H1 (cell line): ENCODE measurements around the gene IZUMO4. TPM values are rescaled to one million over a fixed set of nuclear protein-coding genes. Genes with fewer than 3 reads are reported as not detected.

Source experiments
- CTCF ChIA-PET: fragments of 300-600 bp; sonication (Branson Sonifier 250); formaldehyde crosslinking; loops from one replicate; lab custom pipeline; 2021; ENCODE audit not compliant: partially characterized antibody; lab: Charles Lee
- POLR2A ChIA-PET: fragments of 300-600 bp; sonication (Branson Sonifier 250); formaldehyde crosslinking; loops from one replicate; lab custom pipeline; 2021; ENCODE audit warnings: inconsistent platforms; ENCODE audit not compliant: partially characterized antibody; lab: Charles Lee
- DNase-seq, 2 experiments: peaks; one replicate each; pipeline versions ENCODE4 v3.0.0 to v3.0.0-alpha.2; 2010 to 2022; ENCODE audit warnings: low spot score in 2 of 2, low read depth in 1 of 2, mixed read lengths in 1 of 2
- FAIRE-seq: peaks from 2 replicates; lab custom pipeline; 2011; peaks lifted over from hg19 to GRCh38; lab: Jason Lieb, UNC
- H2AFZ ChIP-seq: 2 replicates; pipeline ENCODE4 v1.8.1; 2012; ENCODE audit warnings: low read length, inconsistent platforms
- H2AK5ac ChIP-seq: 2 replicates; pipeline ENCODE4 v1.6.1; 2013; ENCODE audit warnings: low read depth, low read length
- H2BK120ac ChIP-seq: replicated peaks from 2 replicates; pipeline ENCODE3; 2013; ENCODE audit warnings: low read depth, low read length, inconsistent platforms
- H2BK12ac ChIP-seq: 2 replicates; pipeline ENCODE4 v1.6.1; 2013; ENCODE audit warnings: low read depth, low read length
- H2BK15ac ChIP-seq: 2 replicates; pipeline ENCODE4 v1.6.1; 2013; ENCODE audit warnings: low read length
- H2BK20ac ChIP-seq: 2 replicates; pipeline ENCODE4 v1.6.1; 2013; ENCODE audit warnings: low read length
- H2BK5ac ChIP-seq: 2 replicates; pipeline ENCODE4 v1.6.1; 2013; ENCODE audit warnings: low read depth, low read length
- H3K14ac ChIP-seq: 2 replicates; pipeline ENCODE4 v1.6.1; 2013; ENCODE audit warnings: inconsistent platforms; ENCODE audit not compliant: insufficient read length
- H3K18ac ChIP-seq: 2 replicates; pipeline ENCODE4 v1.6.1; 2013; ENCODE audit warnings: low read length; ENCODE audit errors: extremely low read depth
- H3K23ac ChIP-seq: 2 replicates; pipeline ENCODE4 v1.6.1; 2013; ENCODE audit warnings: inconsistent platforms; ENCODE audit not compliant: insufficient read length
- H3K23me2 ChIP-seq: 2 replicates; pipeline ENCODE4 v1.6.1; 2013; ENCODE audit warnings: low read depth, low read length
- H3K27ac ChIP-seq: 2 replicates; pipeline ENCODE4 v1.6.1; 2011; ENCODE audit warnings: low read depth, low read length, inconsistent platforms
- H3K27me3 ChIP-seq, 4 experiments: replicated peaks in 1 of 4; 1 replicate in 1 of 4; 2 replicates in 3 of 4; pipeline versions ENCODE4 v1.6.1 to v1.8.1; 2011 to 2013; ENCODE audit warnings: low read length in 3 of 4, mild to moderate bottlenecking in 3 of 4, inconsistent platforms in 2 of 4, mixed read lengths in 2 of 4, moderate library complexity in 1 of 4; ENCODE audit not compliant: control insufficient read depth in 3 of 4, insufficient read depth in 3 of 4; ENCODE audit errors: extremely low read depth in 1 of 4
- H3K36me3 ChIP-seq, 4 experiments: 2 replicates each; pipeline versions ENCODE4 v1.6.1 to v1.8.1; 2011 to 2013; ENCODE audit warnings: mild to moderate bottlenecking in 4 of 4, low read length in 3 of 4, moderate library complexity in 2 of 4, control low read depth in 1 of 4, inconsistent platforms in 1 of 4; ENCODE audit not compliant: insufficient read depth in 4 of 4, control insufficient read depth in 2 of 4
- H3K4ac ChIP-seq: replicated peaks from 2 replicates; pipeline ENCODE3; 2013; ENCODE audit warnings: low read length, low read depth, mixed read lengths, inconsistent platforms; ENCODE audit not compliant: insufficient read length
- H3K4me1 ChIP-seq, 4 experiments: replicated peaks in 1 of 4; 1 replicate in 1 of 4; 2 replicates in 3 of 4; pipeline versions ENCODE4 v1.6.1 to v1.8.1; 2011 to 2013; ENCODE audit warnings: low read length in 3 of 4, inconsistent platforms in 2 of 4, mixed read lengths in 1 of 4; ENCODE audit not compliant: insufficient read depth in 4 of 4, control insufficient read depth in 3 of 4
- H3K4me2 ChIP-seq, 2 experiments: 2 replicates each; pipeline versions ENCODE4 v1.6.1 to v1.8.1; 2011 to 2013; ENCODE audit warnings: low read depth in 2 of 2, low read length in 2 of 2, control low read depth in 1 of 2, inconsistent platforms in 1 of 2, mild to moderate bottlenecking in 1 of 2; ENCODE audit not compliant: insufficient read depth in 1 of 2
- H3K4me3 ChIP-seq, 4 experiments: fragments of 200-600, 300-600 bp in 1 of 4; sonication (generic), shearing (Covaris generic), sonication (Bioruptor Twin) in 1 of 4; 2 replicates each; pipeline versions ENCODE4 v1.5.1 to v1.8.1; 2011 to 2016; ENCODE audit warnings: low read length in 4 of 4, low read depth in 3 of 4, control low read depth in 2 of 4, inconsistent platforms in 2 of 4, mild to moderate bottlenecking in 2 of 4, mixed read lengths in 1 of 4, moderate library complexity in 1 of 4; ENCODE audit not compliant: insufficient read depth in 2 of 4; ENCODE audit errors: extremely low read depth in 1 of 4
- H3K56ac ChIP-seq: replicated peaks from 2 replicates; pipeline ENCODE3; 2013; ENCODE audit warnings: low read depth, mild to moderate bottlenecking, mixed read lengths, low read length, inconsistent platforms; ENCODE audit not compliant: insufficient read length
- H3K79me1 ChIP-seq: 2 replicates; pipeline ENCODE4 v1.6.1; 2013; ENCODE audit warnings: low read depth, low read length, control low read depth
- H3K79me2 ChIP-seq, 2 experiments: 2 replicates each; pipeline versions ENCODE4 v1.6.1 to v1.8.1; 2012 to 2013; ENCODE audit warnings: low read length in 2 of 2, mild to moderate bottlenecking in 2 of 2, inconsistent platforms in 1 of 2; ENCODE audit not compliant: insufficient read depth in 2 of 2, control insufficient read depth in 1 of 2
- H3K9ac ChIP-seq, 4 experiments: replicated peaks in 1 of 4; 1 replicate in 1 of 4; 2 replicates in 3 of 4; pipeline versions ENCODE4 v1.6.1 to v1.8.1; 2011 to 2013; ENCODE audit warnings: low read depth in 3 of 4, low read length in 3 of 4, control low read depth in 2 of 4, mild to moderate bottlenecking in 2 of 4, moderate library complexity in 2 of 4, inconsistent platforms in 1 of 4; ENCODE audit errors: extremely low read depth in 1 of 4
- H3K9me3 ChIP-seq, 2 experiments: 2 replicates each; pipeline versions ENCODE4 v1.6.1 to v1.8.1; 2012 to 2013; ENCODE audit warnings: mild to moderate bottlenecking in 2 of 2, moderate library complexity in 2 of 2, control low read depth in 1 of 2, inconsistent platforms in 1 of 2, low read depth in 1 of 2, low read length in 1 of 2, mixed read lengths in 1 of 2; ENCODE audit not compliant: insufficient read depth in 2 of 2
- H4K20me1 ChIP-seq, 2 experiments: replicated peaks in 1 of 2; 2 replicates each; pipeline versions ENCODE3 to v1.8.1; 2011 to 2013; ENCODE audit warnings: inconsistent platforms in 2 of 2, low read length in 2 of 2, mild to moderate bottlenecking in 1 of 2; ENCODE audit not compliant: insufficient read depth in 2 of 2, control insufficient read depth in 1 of 2
- H4K5ac ChIP-seq: 2 replicates; pipeline ENCODE4 v1.6.1; 2013; ENCODE audit warnings: low read length, low read depth, mixed read lengths, inconsistent platforms; ENCODE audit not compliant: insufficient read length
- H4K8ac ChIP-seq: 2 replicates; pipeline ENCODE4 v1.8.0; 2013; ENCODE audit warnings: mild to moderate bottlenecking, moderate library complexity, low read length, inconsistent platforms; ENCODE audit not compliant: insufficient read depth; ENCODE audit errors: extremely low read depth
- H4K91ac ChIP-seq: replicated peaks from 2 replicates; pipeline ENCODE3; 2013; ENCODE audit warnings: low read length, mixed read lengths, inconsistent platforms; ENCODE audit not compliant: insufficient read length
- JUN ChIP-seq: IDR thresholded peaks from 2 replicates; pipeline ENCODE4 v1.6.1; 2011; ENCODE audit warnings: low read depth, mild to moderate bottlenecking, improper control_type of control experiment, low read length
- MAX ChIP-seq: IDR thresholded peaks from 2 replicates; pipeline ENCODE4 v1.6.1; 2012; ENCODE audit warnings: inconsistent platforms
- WGBS, 2 experiments: shearing (Covaris generic) in 1 of 2; methylation state at CpG; one replicate each; pipeline versions ENCODE4 v1.1.6 to v1.1.7; 2013 to 2015; ENCODE audit warnings: low lambda C conversion rate in 2 of 2, mixed read lengths in 2 of 2, inconsistent platforms in 1 of 2, low coverage in 1 of 2, missing lambda C conversion rate in 1 of 2; ENCODE audit not compliant: insufficient replicate concordance in 2 of 2, insufficient coverage in 1 of 2, insufficient read length in 1 of 2; ENCODE audit errors: extremely low coverage in 1 of 2, missing lambda C conversion rate in 1 of 2; 5-methylcytosine and 5-hydroxymethylcytosine counted together
- polyA plus RNA-seq, 7 experiments: library from polyadenylated mRNA; depleted of rRNA in 3 of 7; stranded (reverse) in 5 of 7; unstranded in 2 of 7; fragments of >200 nt in 5 of 7; fragments of 200-250 nt in 2 of 7; gene quantifications; 1 replicate in 5 of 7; 2 replicates in 1 of 7; 4 replicates in 1 of 7; pipeline versions ENCODE4 v1.2.1 to v1.2.3, GENCODE V29; 2011 to 2013; ENCODE audit warnings: missing spikeins in 2 of 7, mixed read lengths in 2 of 7
- total RNA-seq: library from RNA; stranded (reverse); fragmentation: NEBNext Ultra II Directional; extraction: Animal tissue kit (Norgen Biotek cat#: 25700); gene quantifications from 2 replicates; pipeline ENCODE4 v1.2.1, GENCODE V29; 2021

IZUMO4 gene
- total and polyA plus RNA-seq, 2 of the 8 experiments (the other 6 are each of a cell fraction or from before 2014, with no cell fraction given) = 1.8 to 1.9 TPM

- TF ChIP-seq JUN (no peak), MAX (no peak)
- Histone ChIP-seq H3K4me1 (no peaks in the 10 kb centered on the region), H3K18ac (no peak overlapping the region), H2AFZ (no peak overlapping the region), H3K36me3 (peaks cover 7 to 60% (median 30%) of the 10 kb centered on the region in 4 experiments; a peak in 6 of 8 replicates), H3K4ac (no peak overlapping the region), H4K20me1 (peaks cover 17 to 32% of the 10 kb centered on the region in 2 experiments), H4K91ac (no peak overlapping the region), H3K27me3 (no peaks in the 10 kb centered on the region), H3K4me2 (no peak overlapping the region), H2BK120ac (no peak overlapping the region), H2BK12ac (no peak overlapping the region), H3K56ac (no peak overlapping the region), H2AK5ac (no peak overlapping the region), H3K23ac (no peak overlapping the region), H3K9ac (no peak overlapping the region), H4K5ac (no peak overlapping the region), H2BK15ac (no peak overlapping the region), H2BK20ac (no peak overlapping the region), H3K79me1 (peaks cover 13% of the 10 kb centered on the region), H3K14ac (no peak overlapping the region), H3K23me2 (no peaks in the 10 kb centered on the region), H3K4me3 (no peak overlapping the region), H3K79me2 (peaks cover 0 to 24% of the 10 kb centered on the region in 2 experiments; a peak in 2 of 4 replicates), H3K9me3 (no peaks in the 10 kb centered on the region), H2BK5ac (no peak overlapping the region), H3K27ac (no peak overlapping the region), H4K8ac (no peak overlapping the region; the same call in 1 of the 2 replicates)
- DNase-seq (no peak), FAIRE-seq (no peak)
- ChIA-PET POLR2A (interaction anchor here (1.0 to 1.3 kb wide), 3 partner anchors 12 to 138 kb away, joined by 3 to 4 read pairs (median 3); no protein-coding TSS in a partner anchor), CTCF (interaction anchor here (0.9 to 2.3 kb wide), 3 partner anchors 12 to 121 kb away, joined by 3 to 8 read pairs (median 6); no protein-coding TSS in a partner anchor)
- WGBS, 2 experiments = 96% methylated on average over 14 of the region's 14 CpGs; no CpG with 5 or more reads in 1 of the 2 experiments
Measured at GRCh38 chr19:2132191-2132590, 35.5 kb downstream of the IZUMO4 start.
